SK-N-SH treated with all-trans-retinoic acid at 6 μM for 48 hours (cell line): ENCODE results near the gene OLFM1.

Experiments used
- ARNTL ChIP-seq: fragments of 450-650 bp; formaldehyde crosslinking; IDR thresholded peaks from 2 replicates; pipeline ENCODE4 v1.5.0; 2020; ENCODE audit warnings: low read depth, mild to moderate bottlenecking, moderate library complexity, borderline replicate concordance
- BACH2 ChIP-seq: fragments of 250-450 bp; sonication (Bioruptor Pico); IDR thresholded peaks from 2 replicates; pipeline ENCODE4 v1.9.0; 2021; ENCODE audit warnings: mild to moderate bottlenecking, borderline replicate concordance
- CREB5 ChIP-seq: fragments of 250-450 bp; sonication (Bioruptor Pico); IDR thresholded peaks from 2 replicates; pipeline ENCODE4 v1.5.1; 2020; ENCODE audit warnings: low read depth, mild to moderate bottlenecking, moderate library complexity
- GLIS3 ChIP-seq: fragments of 250-450 bp; sonication (Bioruptor Pico); IDR thresholded peaks from 2 replicates; pipeline ENCODE4 v1.5.0; 2020; ENCODE audit warnings: mild to moderate bottlenecking, moderate library complexity
- PATZ1 ChIP-seq: fragments of 250-450 bp; sonication (Bioruptor Pico); IDR thresholded peaks from 2 replicates; pipeline ENCODE4 v1.8.0; 2020; ENCODE audit warnings: mild to moderate bottlenecking, moderate library complexity, borderline replicate concordance
- RARB ChIP-seq: fragments of 250-450 bp; sonication (Bioruptor Pico); IDR thresholded peaks from 2 replicates; pipeline ENCODE4 v1.8.0; 2021; ENCODE audit warnings: mild to moderate bottlenecking, moderate library complexity
- TOX ChIP-seq: fragments of 250-450 bp; sonication (Bioruptor Pico); IDR thresholded peaks from 2 replicates; pipeline ENCODE4 v1.8.0; 2021; ENCODE audit warnings: mild to moderate bottlenecking, moderate library complexity, borderline replicate concordance
- ZFP30 ChIP-seq: fragments of 450-650 bp; formaldehyde crosslinking; IDR thresholded peaks from 2 replicates; pipeline ENCODE4 v1.5.0; 2022; ENCODE audit warnings: mild to moderate bottlenecking, moderate library complexity
- ZNF70 ChIP-seq: fragments of 450-650 bp; formaldehyde crosslinking; IDR thresholded peaks from 2 replicates; pipeline ENCODE4 v1.5.0; 2020; ENCODE audit warnings: mild to moderate bottlenecking, moderate library complexity
- ZNF8 ChIP-seq: fragments of 450-650 bp; formaldehyde crosslinking; IDR thresholded peaks from 2 replicates; pipeline ENCODE4 v1.5.0; 2020; ENCODE audit warnings: mild to moderate bottlenecking, moderate library complexity

GRCh38 chr9:135070964-135071735 is 16.3 kb upstream of the OLFM1 start:
- TF ChIP-seq PATZ1 (no peak), BACH2 (no peak), TOX (CRISPR knock-in tag) (no peak), RARB (no peak), ARNTL (no peak), ZNF8 (no peak), GLIS3 (CRISPR knock-in tag) (no peak), ZNF70 (no peak), ZFP30 (CRISPR knock-in tag) (no peak), CREB5 (no peak)
